Stimulated activated naive CD4-positive, alpha-beta T cell (primary cell): Measurements from ENCODE around the gene DENND1A.
"Not testable (repeated sequence)": the region's sequence is repeated elsewhere in the genome, so short reads cannot be mapped to it uniquely, and the experiment has no call there.

ENCODE experiments used
- DNase-seq, 6 experiments: peaks; one replicate each; lab custom pipeline; 2025; lab: John Stamatoyannopoulos, UW

DENND1A gene

GRCh38 chr9:123728571-123728970 lies 201.4 kb downstream of the DENND1A start:
- not testable (repeated sequence) for DNase-seq

GRCh38 chr9:123727332-123727731 lies 202.6 kb downstream of the DENND1A start:
- DNase-seq = no peak

- DNase-seq = no peak
Measured at GRCh38 chr9:123725389-123725788, 204.5 kb downstream of the DENND1A start.

GRCh38 chr9:123724211-123724796 lies 205.6 kb downstream of the DENND1A start:
- DNase-seq = no peak

- DNase-seq = no peak
Measured at GRCh38 chr9:123723135-123723875, 206.6 kb downstream of the DENND1A start.

GRCh38 chr9:123722378-123722777 lies 207.5 kb downstream of the DENND1A start:
- DNase-seq = no peak

GRCh38 chr9:123718188-123718587 lies 211.7 kb downstream of the DENND1A start:
- DNase-seq = no peak

- DNase-seq = no peak
Measured at GRCh38 chr9:123717581-123718175, 212.2 kb downstream of the DENND1A start.

- DNase-seq = no peak
Measured at GRCh38 chr9:123716339-123716945, 213.5 kb downstream of the DENND1A start.

- DNase-seq = no peak
Measured at GRCh38 chr9:123715258-123715657, 214.7 kb downstream of the DENND1A start.

- no peak for DNase-seq
Measured at GRCh38 chr9:123713282-123713681, 216.6 kb downstream of the DENND1A start.

GRCh38 chr9:123712399-123712798 lies 217.5 kb downstream of the DENND1A start:
- no peak for DNase-seq

- no peak for DNase-seq
Measured at GRCh38 chr9:123710299-123710698, 219.6 kb downstream of the DENND1A start.

GRCh38 chr9:123702483-123702882 lies 227.4 kb downstream of the DENND1A start:
- DNase-seq = no peak

- DNase-seq = no peak
Measured at GRCh38 chr9:123697686-123698085, 232.2 kb downstream of the DENND1A start.

GRCh38 chr9:123696476-123696875 lies 233.4 kb downstream of the DENND1A start:
- no peak for DNase-seq

GRCh38 chr9:123695386-123695785 lies 234.5 kb downstream of the DENND1A start:
- DNase-seq = no peak

GRCh38 chr9:123691765-123692303 lies 238.1 kb downstream of the DENND1A start:
- DNase-seq = no peak

GRCh38 chr9:123689701-123690428 lies 240.1 kb downstream of the DENND1A start:
- no peak for DNase-seq

- DNase-seq = no peak
Measured at GRCh38 chr9:123687246-123687751, 242.6 kb downstream of the DENND1A start.

GRCh38 chr9:123686829-123687192 lies 243.1 kb downstream of the DENND1A start:
- no peak for DNase-seq
